Keratinocyte (primary cell): ENCODE measurements around the gene VKORC1. TPM values are rescaled to one million over a fixed set of nuclear protein-coding genes. Genes with fewer than 3 reads are reported as not detected.

Experiments used
- DNase-seq: peaks from one replicate; pipeline ENCODE4 v3.0.0-alpha.2; 2011; ENCODE audit warnings: low read depth, missing footprints, low spot score
- FAIRE-seq: peaks from 2 replicates; lab custom pipeline; 2011; peaks lifted over from hg19 to GRCh38; lab: Jason Lieb, UNC
- H2AFZ ChIP-seq: 2 replicates; pipeline ENCODE4 v1.6.0; 2012; ENCODE audit warnings: low read length, control low read depth, inconsistent platforms; ENCODE audit not compliant: control insufficient read depth
- H3K27ac ChIP-seq: 2 replicates; pipeline ENCODE4 v1.5.1; 2011; ENCODE audit warnings: low read length; ENCODE audit not compliant: control insufficient read depth, insufficient read depth
- H3K27me3 ChIP-seq: 3 replicates; pipeline ENCODE4 v1.6.0; 2011; ENCODE audit warnings: low read length; ENCODE audit not compliant: control insufficient read depth, insufficient read depth; ENCODE audit errors: extremely low read depth
- H3K36me3 ChIP-seq, 2 experiments: 2 replicates in 1 of 2; 3 replicates in 1 of 2; pipeline ENCODE4 v1.5.1; 2011; ENCODE audit warnings: low read length in 2 of 2, mild to moderate bottlenecking in 1 of 2; ENCODE audit not compliant: control insufficient read depth in 2 of 2, insufficient read depth in 2 of 2; ENCODE audit errors: extremely low read depth in 1 of 2
- H3K4me1 ChIP-seq: 3 replicates; pipeline ENCODE4 v1.5.1; 2011; ENCODE audit warnings: low read length; ENCODE audit not compliant: control insufficient read depth, insufficient read depth; ENCODE audit errors: extremely low read depth
- H3K4me2 ChIP-seq: 3 replicates; pipeline ENCODE4 v1.6.0; 2011; ENCODE audit warnings: low read depth, low read length; ENCODE audit not compliant: control insufficient read depth, insufficient read depth; ENCODE audit errors: extremely low read depth
- H3K4me3 ChIP-seq, 3 experiments: fragments of 200-600 bp in 1 of 3; sonication (generic) in 1 of 3; 2 replicates in 2 of 3; 3 replicates in 1 of 3; pipeline ENCODE4 v1.5.1; 2011 to 2016; ENCODE audit warnings: low read length in 3 of 3, mild to moderate bottlenecking in 3 of 3, control low read depth in 2 of 3, inconsistent platforms in 1 of 3, low read depth in 1 of 3, mixed read lengths in 1 of 3, mixed run types in 1 of 3, moderate library complexity in 1 of 3; ENCODE audit not compliant: control insufficient read depth in 2 of 3, insufficient read depth in 2 of 3; ENCODE audit errors: extremely low read depth in 1 of 3
- H3K79me2 ChIP-seq: 2 replicates; pipeline ENCODE4 v1.6.0; 2012; ENCODE audit warnings: low read length; ENCODE audit not compliant: control insufficient read depth, insufficient read depth
- H3K9ac ChIP-seq: 3 replicates; pipeline ENCODE4 v1.6.0; 2011; ENCODE audit warnings: low read length; ENCODE audit not compliant: control insufficient read depth, insufficient read depth; ENCODE audit errors: extremely low read depth
- H3K9me1 ChIP-seq: 3 replicates; pipeline ENCODE4 v1.6.0; 2011; ENCODE audit warnings: low read length; ENCODE audit not compliant: control insufficient read depth, insufficient read depth; ENCODE audit errors: extremely low read depth
- H3K9me3 ChIP-seq: 2 replicates; pipeline ENCODE4 v1.5.1; 2012; ENCODE audit warnings: low read depth, low read length; ENCODE audit not compliant: control insufficient read depth
- H4K20me1 ChIP-seq: 3 replicates; pipeline ENCODE4 v1.6.0; 2011; ENCODE audit warnings: low read length; ENCODE audit not compliant: control insufficient read depth, insufficient read depth; ENCODE audit errors: extremely low read depth
- EZH2 ChIP-seq: IDR thresholded peaks from one replicate; pipeline ENCODE4 v1.6.1; 2012; ENCODE audit warnings: inconsistent platforms, mild to moderate bottlenecking, low read length, moderate library complexity
- dilution Hi-C: fragments of 300-500 bp; cut with MboI; formaldehyde crosslinking; loops from one replicate; pipeline ENCODE4 v1.7.0; 2020; ENCODE audit warnings: low sequenced_read_pairs; ENCODE audit not compliant: extremely low pct_ligation_motif_present
- polyA plus RNA-seq, 5 experiments: library from polyadenylated mRNA; depleted of rRNA in 3 of 5; stranded (reverse) in 3 of 5; stranded (forward) in 1 of 5; unstranded in 1 of 5; fragments of >200 nt; gene quantifications; 1 replicate in 1 of 5; 2 replicates in 3 of 5; 3 replicates in 1 of 5; pipeline versions ENCODE4 v1.2.1 to v1.2.3, GENCODE V29; 2011 to 2012; ENCODE audit warnings: missing spikeins in 2 of 5, low read depth in 1 of 5, low replicate concordance in 1 of 5
- TF ChIP-seq, protein P1 (sequence below), 3 experiments: IDR thresholded peaks in 1 of 3; conservative IDR thresholded peaks in 1 of 3; optimal IDR thresholded peaks in 1 of 3; 2 replicates in 2 of 3; 3 replicates in 1 of 3; pipeline versions ENCODE3 to v1.5.1; 2011; ENCODE audit warnings: low read length in 3 of 3, mild to moderate bottlenecking in 3 of 3, moderate library complexity in 2 of 3, control low read depth in 1 of 3, inconsistent platforms in 1 of 3; ENCODE audit not compliant: insufficient read depth in 2 of 3; ENCODE audit errors: extremely low read depth in 1 of 3

VKORC1 gene
- polyA plus RNA-seq, 1 donor (not counting 4 experiments of a cell fraction or from before 2014, with no cell fraction given), result 73.6 TPM

DNA sequence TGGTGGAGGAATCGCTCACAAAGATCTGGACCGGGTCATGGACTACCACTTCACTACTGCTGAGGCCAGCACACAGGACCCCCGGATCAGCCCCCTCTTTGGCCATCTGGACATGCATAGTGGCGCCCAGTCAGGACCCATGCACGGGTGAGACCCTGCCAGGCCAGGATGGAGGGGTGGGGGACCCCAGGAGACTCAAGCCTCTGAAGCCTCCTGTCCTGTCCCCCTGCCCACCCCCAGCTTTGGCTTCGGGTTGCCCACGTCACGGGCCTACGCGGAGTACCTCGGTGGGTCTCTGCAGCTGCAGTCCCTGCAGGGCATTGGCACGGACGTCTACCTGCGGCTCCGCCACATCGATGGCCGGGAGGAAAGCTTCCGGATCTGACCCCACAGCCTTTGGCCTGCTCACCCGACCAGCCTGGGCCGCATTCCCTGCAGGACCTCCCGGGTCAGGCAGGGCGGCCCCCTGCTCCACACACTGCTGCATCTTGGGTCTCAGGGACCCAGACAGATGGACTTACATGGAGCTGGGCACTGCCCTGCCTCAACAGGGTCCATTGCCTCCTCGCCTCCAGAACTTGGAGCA, 17.4 kb upstream of the VKORC1 start:
- Histone ChIP-seq H3K27ac (no peak overlapping the region), H3K9me1 (no peaks in the 10 kb centered on the region), H2AFZ (no peak overlapping the region), H3K79me2 (peaks cover 21% of the 10 kb centered on the region), H4K20me1 (no peaks in the 10 kb centered on the region), H3K27me3 (no peaks in the 10 kb centered on the region), H3K36me3 (peaks cover 18 to 24% of the 10 kb centered on the region in 2 experiments), H3K9ac (no peak overlapping the region), H3K4me1 (peaks cover 8% of the 10 kb centered on the region), H3K9me3 (no peaks in the 10 kb centered on the region), H3K4me3 (no peak overlapping the region), H3K4me2 (no peak overlapping the region)
- DNase-seq (no peak), FAIRE-seq (no peak)
- dilution Hi-C loops, result no loop called here
- TF ChIP-seq, protein P1, sequence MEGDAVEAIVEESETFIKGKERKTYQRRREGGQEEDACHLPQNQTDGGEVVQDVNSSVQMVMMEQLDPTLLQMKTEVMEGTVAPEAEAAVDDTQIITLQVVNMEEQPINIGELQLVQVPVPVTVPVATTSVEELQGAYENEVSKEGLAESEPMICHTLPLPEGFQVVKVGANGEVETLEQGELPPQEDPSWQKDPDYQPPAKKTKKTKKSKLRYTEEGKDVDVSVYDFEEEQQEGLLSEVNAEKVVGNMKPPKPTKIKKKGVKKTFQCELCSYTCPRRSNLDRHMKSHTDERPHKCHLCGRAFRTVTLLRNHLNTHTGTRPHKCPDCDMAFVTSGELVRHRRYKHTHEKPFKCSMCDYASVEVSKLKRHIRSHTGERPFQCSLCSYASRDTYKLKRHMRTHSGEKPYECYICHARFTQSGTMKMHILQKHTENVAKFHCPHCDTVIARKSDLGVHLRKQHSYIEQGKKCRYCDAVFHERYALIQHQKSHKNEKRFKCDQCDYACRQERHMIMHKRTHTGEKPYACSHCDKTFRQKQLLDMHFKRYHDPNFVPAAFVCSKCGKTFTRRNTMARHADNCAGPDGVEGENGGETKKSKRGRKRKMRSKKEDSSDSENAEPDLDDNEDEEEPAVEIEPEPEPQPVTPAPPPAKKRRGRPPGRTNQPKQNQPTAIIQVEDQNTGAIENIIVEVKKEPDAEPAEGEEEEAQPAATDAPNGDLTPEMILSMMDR (optimal IDR thresholded peaks at IDR 0.05 in 1 of 3, IDR thresholded peaks at IDR 0.05 in 1 of 3, conservative IDR thresholded peaks at IDR 0.05 in 1 of 3; ENCODE audit: extremely low read depth in 1 of 3, insufficient read depth in 2 of 3, low read length in 3 of 3), result no peak
- no peak for TF ChIP-seq EZH2

DNA sequence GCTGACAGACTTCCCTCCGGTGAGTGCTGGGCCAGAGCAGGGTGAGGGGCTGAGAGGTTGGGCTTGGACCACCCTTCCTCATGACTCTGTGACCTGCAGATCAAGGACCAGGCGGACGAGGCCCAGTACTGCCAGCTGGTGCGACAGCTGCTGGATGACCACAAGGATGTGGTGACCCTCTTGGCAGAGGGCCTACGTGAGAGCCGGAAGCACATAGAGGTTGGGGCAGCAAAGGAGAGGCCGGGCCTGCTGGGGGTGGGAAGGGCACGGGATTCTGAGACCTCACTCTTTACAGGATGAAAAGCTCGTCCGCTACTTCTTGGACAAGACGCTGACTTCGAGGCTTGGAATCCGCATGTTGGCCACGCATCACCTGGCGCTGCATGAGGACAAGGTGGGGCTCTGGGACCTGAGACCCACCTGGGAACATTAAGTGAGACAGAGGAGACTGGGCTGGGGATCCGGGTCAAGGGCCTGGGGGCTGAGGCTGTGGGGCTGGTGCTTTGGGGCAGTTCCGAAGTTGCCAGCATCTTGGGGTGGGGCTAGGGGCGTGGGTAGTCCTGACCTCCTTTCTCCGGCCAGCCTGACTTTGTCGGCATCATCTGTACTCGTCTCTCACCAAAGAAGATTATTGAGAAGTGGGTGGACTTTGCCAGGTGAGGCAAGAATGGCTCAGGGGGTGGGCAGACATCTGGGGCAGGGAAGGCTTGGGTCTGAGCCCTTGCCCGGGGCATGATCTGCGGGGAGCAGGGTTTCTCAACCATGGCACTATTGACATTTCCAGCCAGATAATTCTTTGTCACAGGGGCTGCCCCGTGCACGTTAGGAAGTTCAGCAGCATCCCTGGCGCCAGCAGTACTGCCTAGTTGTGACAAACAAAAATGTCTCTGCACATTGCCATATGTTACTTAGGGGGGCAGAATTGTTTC, 15.8 kb upstream of the VKORC1 start:
- DNase-seq (no peak), FAIRE-seq (no peak)
- no peak overlapping the region for H3K27ac ChIP-seq
- H3K4me2 ChIP-seq, result no peak overlapping the region
- H4K20me1 ChIP-seq, result no peaks in the 10 kb centered on the region
- no peak overlapping the region for H3K9ac ChIP-seq
- no peak overlapping the region for H2AFZ ChIP-seq
- no peak overlapping the region for H3K4me3 ChIP-seq
- TF ChIP-seq EZH2, result no peak
- TF ChIP-seq, protein P1 (optimal IDR thresholded peaks at IDR 0.05 in 1 of 3, IDR thresholded peaks at IDR 0.05 in 1 of 3, conservative IDR thresholded peaks at IDR 0.05 in 1 of 3; ENCODE audit: extremely low read depth in 1 of 3, insufficient read depth in 2 of 3, low read length in 3 of 3), result no peak
- H3K4me1 ChIP-seq, result peaks cover 8% of the 10 kb centered on the region
- H3K79me2 ChIP-seq, result peaks cover 17% of the 10 kb centered on the region
- H3K27me3 ChIP-seq, result no peaks in the 10 kb centered on the region
- H3K36me3 ChIP-seq, result peaks cover 18 to 24% of the 10 kb centered on the region in 2 experiments
- H3K9me3 ChIP-seq, result no peaks in the 10 kb centered on the region
- dilution Hi-C loops, result no loop called here
- no peaks in the 10 kb centered on the region for H3K9me1 ChIP-seq
